H9 (cell line): ENCODE data around the gene PYGB. TPM values are rescaled to one million over a fixed set of nuclear protein-coding genes. Genes with fewer than 3 reads are reported as not detected.

Experiments
- DNase-seq: peaks from one replicate; pipeline ENCODE4 v3.0.0-alpha.2; 2017
- H2AFZ ChIP-seq: one replicate; pipeline ENCODE4 v1.6.1; 2013; ENCODE audit warnings: mild to moderate bottlenecking, low read length, control low read depth, moderate library complexity
- H2AK5ac ChIP-seq: 2 replicates; pipeline ENCODE4 v1.6.1; 2013; ENCODE audit warnings: low read length, control low read depth, mixed read lengths; ENCODE audit not compliant: insufficient read length
- H2BK120ac ChIP-seq: one replicate; pipeline ENCODE4 v1.6.1; 2013; ENCODE audit warnings: low read depth, mild to moderate bottlenecking, low read length, control low read depth, inconsistent platforms; ENCODE audit not compliant: poor library complexity, severe bottlenecking
- H2BK12ac ChIP-seq: 2 replicates; pipeline ENCODE4 v1.6.1; 2013; ENCODE audit warnings: low read length, control low read depth, mixed read lengths, low read depth; ENCODE audit not compliant: insufficient read length
- H2BK15ac ChIP-seq: 2 replicates; pipeline ENCODE4 v1.6.1; 2013; ENCODE audit warnings: low read depth, low read length, control low read depth
- H2BK20ac ChIP-seq: one replicate; pipeline ENCODE4 v1.6.1; 2013; ENCODE audit warnings: low read depth, mild to moderate bottlenecking, low read length, control low read depth, inconsistent platforms; ENCODE audit not compliant: poor library complexity, severe bottlenecking
- H2BK5ac ChIP-seq: 2 replicates; pipeline ENCODE4 v1.6.1; 2013; ENCODE audit warnings: low read length, control low read depth, mixed read lengths; ENCODE audit not compliant: insufficient read length
- H3K14ac ChIP-seq: 2 replicates; pipeline ENCODE4 v1.6.1; 2013; ENCODE audit warnings: low read length, control low read depth; ENCODE audit not compliant: insufficient read depth
- H3K18ac ChIP-seq: 2 replicates; pipeline ENCODE4 v1.6.1; 2013; ENCODE audit warnings: low read depth, mild to moderate bottlenecking, mixed read lengths, low read length, control low read depth; ENCODE audit not compliant: insufficient read length
- H3K23ac ChIP-seq: 2 replicates; pipeline ENCODE4 v1.6.1; 2013; ENCODE audit warnings: low read length, control low read depth, mixed read lengths, low read depth; ENCODE audit not compliant: insufficient read length
- H3K23me2 ChIP-seq: 2 replicates; pipeline ENCODE4 v1.6.1; 2013; ENCODE audit warnings: low read depth, mild to moderate bottlenecking, mixed read lengths, low read length, control low read depth; ENCODE audit not compliant: insufficient read length, poor library complexity, severe bottlenecking
- H3K27ac ChIP-seq: 2 replicates; pipeline ENCODE4 v1.5.1; 2013; ENCODE audit warnings: low read length, control low read depth, mixed read lengths, low read depth; ENCODE audit not compliant: insufficient read length
- H3K27me3 ChIP-seq: 2 replicates; pipeline ENCODE4 v1.6.1; 2013; ENCODE audit warnings: low read length, control low read depth, inconsistent platforms; ENCODE audit not compliant: insufficient read depth
- H3K4ac ChIP-seq: 2 replicates; pipeline ENCODE4 v1.6.1; 2013; ENCODE audit warnings: low read depth, mild to moderate bottlenecking, control low read depth, inconsistent platforms, low read length, moderate library complexity
- H3K4me1 ChIP-seq: 2 replicates; pipeline ENCODE4 v1.6.1; 2013; ENCODE audit warnings: low read length, control low read depth, inconsistent platforms; ENCODE audit not compliant: insufficient read depth
- H3K4me2 ChIP-seq: 2 replicates; pipeline ENCODE4 v1.6.1; 2013; ENCODE audit warnings: low read length, control low read depth, mixed read lengths; ENCODE audit not compliant: insufficient read length, insufficient read depth
- H3K56ac ChIP-seq: 2 replicates; pipeline ENCODE4 v1.6.1; 2013; ENCODE audit warnings: low read depth, mild to moderate bottlenecking, mixed read lengths, low read length, control low read depth; ENCODE audit not compliant: insufficient read length
- H3K79me1 ChIP-seq: 2 replicates; pipeline ENCODE4 v1.6.1; 2013; ENCODE audit warnings: low read depth, mild to moderate bottlenecking, moderate library complexity, low read length, control low read depth, inconsistent platforms; ENCODE audit not compliant: insufficient read depth, poor library complexity, severe bottlenecking
- H3K79me2 ChIP-seq: 2 replicates; pipeline ENCODE4 v1.6.1; 2013; ENCODE audit warnings: low read length, control low read depth, inconsistent platforms; ENCODE audit not compliant: insufficient read depth
- H3K9ac ChIP-seq: 2 replicates; pipeline ENCODE4 v1.6.1; 2013; ENCODE audit warnings: low read length, control low read depth, mixed read lengths; ENCODE audit not compliant: insufficient read length; ENCODE audit errors: extremely low read depth
- H3K9me3 ChIP-seq: one replicate; pipeline ENCODE4 v1.6.1; 2013; ENCODE audit warnings: low read depth, low read length, inconsistent platforms; ENCODE audit not compliant: control insufficient read depth
- H3T11ph ChIP-seq: one replicate; pipeline ENCODE4 v1.6.1; 2013; ENCODE audit warnings: mild to moderate bottlenecking, low read length, control low read depth, inconsistent platforms
- H4K20me1 ChIP-seq: one replicate; pipeline ENCODE4 v1.6.1; 2013; ENCODE audit not compliant: control insufficient read depth, insufficient read length, insufficient read depth
- H4K5ac ChIP-seq: 2 replicates; pipeline ENCODE4 v1.6.1; 2013; ENCODE audit warnings: low read depth, mild to moderate bottlenecking, mixed read lengths, low read length, control low read depth; ENCODE audit not compliant: insufficient read length
- H4K8ac ChIP-seq: replicated peaks from 2 replicates; pipeline ENCODE4 v1.6.1; 2013; ENCODE audit warnings: low read length, control low read depth, mixed read lengths, low read depth; ENCODE audit not compliant: insufficient read length
- H4K91ac ChIP-seq: 2 replicates; pipeline ENCODE4 v1.6.1; 2013; ENCODE audit warnings: low read depth, mild to moderate bottlenecking, moderate library complexity, mixed read lengths, low read length, control low read depth; ENCODE audit not compliant: insufficient read length
- H3K27ac Mint-ChIP-seq, 3 experiments: 2 replicates in 2 of 3; 3 replicates in 1 of 3; pipeline ENCODE4 v1.8.0; 2020 to 2021; ENCODE audit warnings: mixed read lengths in 3 of 3, mild to moderate bottlenecking in 1 of 3, moderate library complexity in 1 of 3
- H3K27me3 Mint-ChIP-seq: 2 replicates; pipeline ENCODE4 v1.8.0; 2021; ENCODE audit warnings: low read depth, mild to moderate bottlenecking, moderate library complexity, mixed read lengths
- H3K36me3 Mint-ChIP-seq, 3 experiments: 2 replicates in 2 of 3; 3 replicates in 1 of 3; pipeline ENCODE4 v1.8.0; 2020 to 2021; ENCODE audit warnings: low read depth in 3 of 3, mixed read lengths in 3 of 3; ENCODE audit not compliant: insufficient read depth in 1 of 3
- H3K4me1 Mint-ChIP-seq, 2 experiments: 2 replicates each; pipeline ENCODE4 v1.8.0; 2020; ENCODE audit warnings: mixed read lengths in 2 of 2
- H3K4me3 Mint-ChIP-seq, 2 experiments: 2 replicates in 1 of 2; 3 replicates in 1 of 2; pipeline ENCODE4 v1.8.0; 2020 to 2021; ENCODE audit warnings: mild to moderate bottlenecking in 2 of 2, mixed read lengths in 2 of 2, moderate library complexity in 1 of 2
- H3K9me3 Mint-ChIP-seq, 2 experiments: 2 replicates in 1 of 2; 3 replicates in 1 of 2; pipeline ENCODE4 v1.8.0; 2020; ENCODE audit warnings: mild to moderate bottlenecking in 2 of 2, mixed read lengths in 2 of 2, moderate library complexity in 1 of 2
- WGBS: extraction: QIAGEN DNeasy Blood & Tissue Kit; methylation state at CpG from one replicate; pipeline ENCODE4 v1.1.7; 2013; ENCODE audit warnings: missing lambda C conversion rate, low lambda C conversion rate, mixed read lengths; ENCODE audit not compliant: insufficient read length; ENCODE audit errors: extremely low coverage; 5-methylcytosine and 5-hydroxymethylcytosine counted together
- total RNA-seq: library from RNA; stranded (reverse); gene quantifications from 2 replicates; pipeline ENCODE4 v1.2.1, GENCODE V29; 2021
- TF ChIP-seq, protein P1 (sequence below): fragments of 200-600 bp; sonication (generic); conservative IDR thresholded peaks from 3 replicates; pipeline ENCODE4 v1.8.0; 2021; ENCODE audit warnings: antibody characterized with exemption, mild to moderate bottlenecking

PYGB gene
- total RNA-seq, 1 experiment from 2014 or later, result 46.9 TPM

DNA sequence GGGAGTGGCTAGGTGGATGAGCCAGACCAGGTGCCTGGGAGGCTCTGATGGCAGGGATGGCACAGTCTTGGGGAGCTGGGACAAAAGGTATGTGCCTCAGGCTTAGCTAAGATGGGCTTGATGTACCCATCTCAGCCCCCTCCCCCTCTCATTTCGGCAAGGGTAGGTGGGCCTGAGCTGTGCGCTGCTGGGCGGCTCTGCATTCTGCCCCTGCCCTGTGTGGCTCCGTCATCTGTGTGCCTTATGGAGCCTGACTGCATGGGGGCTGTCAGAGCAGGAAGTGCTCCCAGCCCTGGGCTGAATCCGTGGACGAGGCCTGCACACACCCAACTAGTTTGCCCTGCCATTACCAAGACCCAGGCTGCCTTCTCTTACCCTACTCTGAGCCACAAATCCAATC, 54.7 kb downstream of the PYGB start:
- H2AFZ ChIP-seq, result no peak overlapping the region
- no peaks in the 10 kb centered on the region for H3K9me3 Mint-ChIP-seq

More for the DNA sequence above, 54.7 kb downstream of the PYGB start:
- Histone ChIP-seq H3K9ac (no peak overlapping the region), H3K4me2 (no peak overlapping the region), H2BK15ac (no peak overlapping the region), H4K91ac (no peak overlapping the region), H3K23ac (no peak overlapping the region), H3K27me3 (no peaks in the 10 kb centered on the region), H4K5ac (no peak overlapping the region), H3K56ac (no peak overlapping the region), H3K27ac (no peak overlapping the region), H2BK5ac (no peak overlapping the region), H2BK12ac (no peak overlapping the region), H2AK5ac (no peak overlapping the region), H3K14ac (no peak overlapping the region), H4K8ac (no peak overlapping the region), H3K23me2 (no peaks in the 10 kb centered on the region), H3K18ac (no peak overlapping the region), H3K4ac (no peak overlapping the region), H4K20me1 (peaks cover 3% of the 10 kb centered on the region), H3K4me1 (no peaks in the 10 kb centered on the region; the same call in 1 of the 2 replicates), H3K79me2 (no peaks in the 10 kb centered on the region), H3K9me3 (no peaks in the 10 kb centered on the region), H3K79me1 (no peaks in the 10 kb centered on the region), H2BK120ac (no peak overlapping the region), H2BK20ac (no peak overlapping the region), H3T11ph (no peak overlapping the region)
- TF ChIP-seq, protein P1, sequence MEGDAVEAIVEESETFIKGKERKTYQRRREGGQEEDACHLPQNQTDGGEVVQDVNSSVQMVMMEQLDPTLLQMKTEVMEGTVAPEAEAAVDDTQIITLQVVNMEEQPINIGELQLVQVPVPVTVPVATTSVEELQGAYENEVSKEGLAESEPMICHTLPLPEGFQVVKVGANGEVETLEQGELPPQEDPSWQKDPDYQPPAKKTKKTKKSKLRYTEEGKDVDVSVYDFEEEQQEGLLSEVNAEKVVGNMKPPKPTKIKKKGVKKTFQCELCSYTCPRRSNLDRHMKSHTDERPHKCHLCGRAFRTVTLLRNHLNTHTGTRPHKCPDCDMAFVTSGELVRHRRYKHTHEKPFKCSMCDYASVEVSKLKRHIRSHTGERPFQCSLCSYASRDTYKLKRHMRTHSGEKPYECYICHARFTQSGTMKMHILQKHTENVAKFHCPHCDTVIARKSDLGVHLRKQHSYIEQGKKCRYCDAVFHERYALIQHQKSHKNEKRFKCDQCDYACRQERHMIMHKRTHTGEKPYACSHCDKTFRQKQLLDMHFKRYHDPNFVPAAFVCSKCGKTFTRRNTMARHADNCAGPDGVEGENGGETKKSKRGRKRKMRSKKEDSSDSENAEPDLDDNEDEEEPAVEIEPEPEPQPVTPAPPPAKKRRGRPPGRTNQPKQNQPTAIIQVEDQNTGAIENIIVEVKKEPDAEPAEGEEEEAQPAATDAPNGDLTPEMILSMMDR, result no peak
- WGBS, result no CpG with 5 or more reads among the region's 6 CpGs
- Mint-ChIP-seq H3K27ac (peak overlapping the region in 1 of 3 experiments; percentile 55; a peak in 1 of 7 replicates), H3K4me3 (no peak overlapping the region), H3K27me3 (no peaks in the 10 kb centered on the region; the same call in 1 of the 2 replicates), H3K36me3 (peaks cover 8 to 34% (median 26%) of the 10 kb centered on the region in 3 experiments), H3K4me1 (peaks cover 3 to 7% of the 10 kb centered on the region in 2 experiments; a peak in 2 of 4 replicates)
- no peak for DNase-seq
